Suprapubic skin (tissue), 4 donors: Measurements from ENCODE around the gene PHYH. TPM values are rescaled to one million over a fixed set of nuclear protein-coding genes. Genes with fewer than 3 reads are reported as not detected.
"Not testable (repeated sequence)": the region's sequence is repeated elsewhere in the genome, so short reads cannot be mapped to it uniquely, and the experiment has no call there.

ENCODE experiments used
- DNase-seq, 2 donors: peaks; one replicate each; pipeline ENCODE4 v3.0.0-alpha.2; 2019; ENCODE audit warnings: low spot score in 2 of 2
- H3K27ac ChIP-seq: fragments of 200-600 bp; sonication (generic); one replicate; pipeline ENCODE4 v1.5.1; 2019
- H3K27me3 ChIP-seq: fragments of 200-600 bp; sonication (generic); one replicate; pipeline ENCODE4 v1.5.1; 2019
- H3K36me3 ChIP-seq: fragments of 200-600 bp; sonication (generic); one replicate; pipeline ENCODE4 v1.5.1; 2019
- H3K4me1 ChIP-seq: fragments of 200-600 bp; sonication (generic); one replicate; pipeline ENCODE4 v1.5.1; 2019
- H3K4me3 ChIP-seq: fragments of 200-600 bp; sonication (generic); one replicate; pipeline ENCODE4 v1.5.1; 2019; ENCODE audit warnings: mild to moderate bottlenecking
- H3K9me3 ChIP-seq: fragments of 200-600 bp; sonication (generic); one replicate; pipeline ENCODE4 v1.5.1; 2019
- EP300 ChIP-seq: sonication (generic); formaldehyde crosslinking; IDR thresholded peaks from one replicate; pipeline ENCODE4 v1.6.1; 2017; ENCODE audit warnings: antibody characterized with exemption
- POLR2A ChIP-seq, 2 donors: fragments of 450-650 bp; IDR thresholded peaks; one replicate each; pipeline ENCODE4 v1.6.1; 2017; ENCODE audit warnings: antibody characterized with exemption in 2 of 2, mild to moderate bottlenecking in 2 of 2, moderate library complexity in 2 of 2
- POLR2AphosphoS5 ChIP-seq, 3 donors: sonication (generic); formaldehyde crosslinking; IDR thresholded peaks; one replicate each; pipeline ENCODE4 v1.6.1; 2017; ENCODE audit warnings: antibody characterized with exemption in 3 of 3
- WGBS: methylation state at CpG from one replicate; pipeline ENCODE4 v1.1.5; 2018; 5-methylcytosine and 5-hydroxymethylcytosine counted together
- total RNA-seq, 4 donors: library from RNA; depleted of rRNA; stranded (reverse); fragments of >200 nt; gene quantifications; one replicate each; pipeline ENCODE4 v1.1.0, GENCODE V29; 2016
- TF ChIP-seq, protein P1 (sequence below), 2 donors: fragments of 200-600 bp in 1 of 2; fragments of 450-650 bp in 1 of 2; sonication (generic) in 1 of 2; IDR thresholded peaks; one replicate each; pipeline ENCODE4 v1.5.1; 2016 to 2019; ENCODE audit warnings: antibody characterized with exemption in 2 of 2, mild to moderate bottlenecking in 1 of 2, moderate library complexity in 1 of 2

The PHYH gene
- total RNA-seq, 4 donors from 2014 or later = 10.5 to 22.2 (median 13.3) TPM

DNA sequence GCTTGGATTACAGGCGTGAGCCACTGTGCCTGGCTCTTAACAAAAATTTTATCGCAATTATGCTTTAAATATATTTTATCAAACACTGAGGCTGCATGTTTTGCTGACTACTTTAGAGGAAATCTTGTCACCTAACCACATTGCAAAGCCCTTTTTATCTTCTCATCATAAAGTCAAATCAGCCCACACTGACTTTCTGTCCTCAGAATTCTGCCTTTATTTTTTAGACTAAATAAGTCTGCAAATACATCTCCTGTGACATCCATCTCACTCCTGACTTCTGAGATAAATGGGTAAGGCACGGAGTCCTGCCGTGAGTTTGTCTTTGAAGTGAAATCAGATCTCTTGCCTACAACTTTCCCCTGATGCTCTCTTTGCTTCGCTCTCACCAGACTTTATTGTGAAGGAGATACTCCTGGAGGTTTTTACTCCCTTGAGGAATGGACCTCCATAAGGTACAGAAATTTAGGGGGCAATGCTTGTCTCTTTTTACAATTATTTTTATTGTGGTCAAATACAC lies 42.2 kb downstream of the PHYH start:
- Histone ChIP-seq H3K4me1 (no peaks in the 10 kb centered on the region), H3K27ac (no peak overlapping the region), H3K4me3 (no peak overlapping the region), H3K9me3 (no peaks in the 10 kb centered on the region), H3K36me3 (no peaks in the 10 kb centered on the region), H3K27me3 (no peaks in the 10 kb centered on the region)
- 76% methylated on average over 5 of the region's 5 CpGs for WGBS
- DNase-seq = no peak
- TF ChIP-seq, protein P1, sequence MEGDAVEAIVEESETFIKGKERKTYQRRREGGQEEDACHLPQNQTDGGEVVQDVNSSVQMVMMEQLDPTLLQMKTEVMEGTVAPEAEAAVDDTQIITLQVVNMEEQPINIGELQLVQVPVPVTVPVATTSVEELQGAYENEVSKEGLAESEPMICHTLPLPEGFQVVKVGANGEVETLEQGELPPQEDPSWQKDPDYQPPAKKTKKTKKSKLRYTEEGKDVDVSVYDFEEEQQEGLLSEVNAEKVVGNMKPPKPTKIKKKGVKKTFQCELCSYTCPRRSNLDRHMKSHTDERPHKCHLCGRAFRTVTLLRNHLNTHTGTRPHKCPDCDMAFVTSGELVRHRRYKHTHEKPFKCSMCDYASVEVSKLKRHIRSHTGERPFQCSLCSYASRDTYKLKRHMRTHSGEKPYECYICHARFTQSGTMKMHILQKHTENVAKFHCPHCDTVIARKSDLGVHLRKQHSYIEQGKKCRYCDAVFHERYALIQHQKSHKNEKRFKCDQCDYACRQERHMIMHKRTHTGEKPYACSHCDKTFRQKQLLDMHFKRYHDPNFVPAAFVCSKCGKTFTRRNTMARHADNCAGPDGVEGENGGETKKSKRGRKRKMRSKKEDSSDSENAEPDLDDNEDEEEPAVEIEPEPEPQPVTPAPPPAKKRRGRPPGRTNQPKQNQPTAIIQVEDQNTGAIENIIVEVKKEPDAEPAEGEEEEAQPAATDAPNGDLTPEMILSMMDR (IDR thresholded peaks at IDR 0.05) = no peak
- no peak for TF ChIP-seq POLR2A (IDR thresholded peaks at IDR 0.05)
- no peak for TF ChIP-seq EP300
- no peak for TF ChIP-seq POLR2AphosphoS5 (IDR thresholded peaks at IDR 0.05)

DNA sequence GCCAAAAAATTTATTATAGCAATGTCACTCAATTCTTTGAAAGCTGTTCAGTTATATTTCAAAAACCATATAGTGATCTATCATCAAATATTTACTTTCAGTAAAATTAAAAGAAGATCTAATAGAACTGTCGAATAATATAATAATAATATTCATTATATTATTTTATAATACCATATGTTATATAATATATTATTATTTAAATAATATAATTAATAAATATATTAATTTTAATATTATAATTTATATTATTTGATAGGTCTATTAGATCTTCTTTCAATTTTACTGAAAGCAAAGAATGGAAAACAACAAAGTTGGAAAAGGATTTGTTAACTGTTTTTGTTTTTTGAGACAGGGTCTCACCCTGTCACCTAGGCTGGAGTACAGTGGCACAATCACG lies 43.2 kb downstream of the PHYH start:
- no peaks in the 10 kb centered on the region for H3K9me3 ChIP-seq
- H3K36me3 ChIP-seq = no peaks in the 10 kb centered on the region
- DNase-seq = no peak
- no peaks in the 10 kb centered on the region for H3K27me3 ChIP-seq
- no peak overlapping the region for H3K4me3 ChIP-seq
- H3K4me1 ChIP-seq = no peaks in the 10 kb centered on the region
- no peak overlapping the region for H3K27ac ChIP-seq
- WGBS = 96% methylated on average over 2 of the region's 2 CpGs
- no peak for TF ChIP-seq POLR2A (IDR thresholded peaks at IDR 0.05)
- TF ChIP-seq EP300 = no peak
- no peak for TF ChIP-seq POLR2AphosphoS5 (IDR thresholded peaks at IDR 0.05)
- TF ChIP-seq, protein P1 (IDR thresholded peaks at IDR 0.05) = no peak

DNA sequence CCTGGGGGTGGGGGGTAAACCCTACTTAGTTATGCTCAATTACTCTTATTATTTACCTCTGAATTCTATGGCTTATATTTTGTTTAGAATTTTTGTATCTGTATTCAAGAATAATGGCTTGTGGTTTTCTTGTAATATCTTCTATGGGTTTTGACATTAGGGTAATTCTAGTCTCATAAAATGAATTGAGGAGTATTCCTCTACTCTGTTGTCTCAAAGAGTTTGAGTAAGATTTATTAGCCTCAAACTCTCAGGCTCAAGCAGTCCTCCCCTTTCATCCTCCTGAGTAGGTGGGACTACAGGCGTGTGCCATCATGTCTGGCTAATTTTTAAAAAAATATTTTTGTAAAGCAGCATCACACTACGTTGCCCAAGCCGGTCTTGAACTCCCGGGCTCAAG lies 46.1 kb downstream of the PHYH start:
- Histone ChIP-seq H3K4me3 (no peak overlapping the region), H3K36me3 (no peaks in the 10 kb centered on the region), H3K27ac (no peak overlapping the region), H3K9me3 (no peaks in the 10 kb centered on the region), H3K27me3 (no peaks in the 10 kb centered on the region), H3K4me1 (no peaks in the 10 kb centered on the region)
- 65% methylated on average over 4 of the region's 4 CpGs for WGBS
- no peak for DNase-seq
- no peak for TF ChIP-seq POLR2AphosphoS5 (IDR thresholded peaks at IDR 0.05)
- TF ChIP-seq, protein P1 (IDR thresholded peaks at IDR 0.05) = no peak

DNA sequence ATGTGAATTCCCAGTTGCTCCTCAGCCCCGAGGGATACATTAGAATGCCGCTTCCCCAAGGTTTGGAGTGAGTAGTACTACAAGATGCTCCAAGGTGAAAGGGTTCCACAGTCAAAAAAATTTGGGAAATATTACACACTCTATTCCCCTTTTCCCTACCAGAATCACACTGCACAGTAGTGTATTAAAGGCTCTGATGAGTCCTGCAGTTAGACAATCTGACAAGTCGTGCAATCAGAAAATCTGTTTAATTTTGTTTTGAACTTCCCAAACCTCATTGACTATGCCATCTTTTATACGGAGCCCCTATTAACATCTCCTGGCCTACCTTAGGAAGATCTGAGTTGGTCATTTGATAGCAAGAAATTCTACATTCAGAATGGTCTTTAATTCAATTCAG lies 52.1 kb downstream of the PHYH start:
- Histone ChIP-seq H3K27me3 (no peaks in the 10 kb centered on the region), H3K4me3 (no peak overlapping the region), H3K9me3 (no peaks in the 10 kb centered on the region), H3K27ac (no peak overlapping the region), H3K36me3 (no peaks in the 10 kb centered on the region), H3K4me1 (no peaks in the 10 kb centered on the region)
- 97% methylated on average over 4 of the region's 4 CpGs for WGBS
- DNase-seq = no peak
- TF ChIP-seq, protein P1 (IDR thresholded peaks at IDR 0.05) = no peak
- no peak for TF ChIP-seq EP300
- no peak for TF ChIP-seq POLR2AphosphoS5 (IDR thresholded peaks at IDR 0.05)
- no peak for TF ChIP-seq POLR2A (IDR thresholded peaks at IDR 0.05)

DNA sequence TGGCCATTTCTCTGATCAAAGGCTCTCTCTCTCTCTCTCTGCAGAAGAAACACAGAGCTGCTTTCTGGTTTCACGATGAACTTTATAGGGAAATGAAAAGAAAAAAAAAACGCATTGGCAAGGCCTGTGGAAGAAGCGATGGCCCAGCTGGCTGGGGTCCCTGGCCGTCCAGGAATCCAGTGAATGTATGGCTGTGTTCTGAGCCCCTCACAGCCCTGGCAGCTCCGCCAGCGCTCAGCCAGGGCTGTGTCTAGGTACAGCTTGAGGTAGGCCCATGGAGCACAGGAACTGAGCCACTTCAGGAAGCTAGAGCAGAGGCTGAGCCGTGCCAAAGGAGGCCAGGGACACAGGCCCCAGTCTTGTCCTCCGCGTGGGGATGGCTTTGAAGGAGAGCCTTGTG lies 52.6 kb downstream of the PHYH start:
- Histone ChIP-seq H3K36me3 (no peaks in the 10 kb centered on the region), H3K27me3 (no peaks in the 10 kb centered on the region), H3K4me3 (no peak overlapping the region), H3K9me3 (no peaks in the 10 kb centered on the region), H3K27ac (no peak overlapping the region), H3K4me1 (no peaks in the 10 kb centered on the region)
- no peak for DNase-seq
- 76% methylated on average over 9 of the region's 9 CpGs for WGBS
- TF ChIP-seq, protein P1 (IDR thresholded peaks at IDR 0.05) = no peak
- TF ChIP-seq POLR2A (IDR thresholded peaks at IDR 0.05) = no peak
- TF ChIP-seq EP300 = no peak
- no peak for TF ChIP-seq POLR2AphosphoS5 (IDR thresholded peaks at IDR 0.05)

DNA sequence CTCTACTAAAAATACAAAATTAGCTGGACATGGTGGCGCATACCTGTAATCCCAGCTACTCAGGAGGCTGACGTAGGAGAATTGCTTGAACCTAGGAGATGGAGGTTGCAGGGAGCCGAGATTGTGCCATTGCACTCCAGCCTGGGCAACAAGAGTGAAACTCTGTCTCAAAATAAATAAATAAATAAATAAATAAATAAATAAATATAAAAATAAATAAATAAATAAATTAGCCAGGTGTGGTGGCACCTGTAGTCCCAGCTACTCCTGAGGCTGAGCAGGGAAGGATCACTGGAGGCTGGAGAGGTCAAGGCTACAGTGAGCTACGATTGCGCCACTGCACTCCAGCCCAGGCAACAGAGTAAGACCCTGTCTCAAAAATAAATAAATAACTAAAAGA lies 57.6 kb downstream of the PHYH start:
- not testable (repeated sequence) for H3K27ac ChIP-seq, H3K4me1 ChIP-seq, H3K36me3 ChIP-seq, H3K27me3 ChIP-seq, DNase-seq, H3K4me3 ChIP-seq, H3K9me3 ChIP-seq
- 97% methylated on average over 5 of the region's 5 CpGs for WGBS
